GM19239 (cell line): ENCODE measurements around the gene FUOM.
"Not testable (repeated sequence)": the region's sequence is repeated elsewhere in the genome, so short reads cannot be mapped to it uniquely, and the experiment has no call there.

Experiments used
- DNase-seq: peaks from one replicate; pipeline ENCODE4 v3.0.0; 2011; ENCODE audit warnings: low spot score; ENCODE audit not compliant: insufficient read length
- FAIRE-seq: peaks from 2 replicates; lab custom pipeline; 2011; peaks lifted over from hg19 to GRCh38; lab: Jason Lieb, UNC

The FUOM gene

GRCh38 chr10:133336118-133336576, 21.7 kb downstream of the FUOM start:
- DNase-seq (no peak), FAIRE-seq (no peak)

DNA sequence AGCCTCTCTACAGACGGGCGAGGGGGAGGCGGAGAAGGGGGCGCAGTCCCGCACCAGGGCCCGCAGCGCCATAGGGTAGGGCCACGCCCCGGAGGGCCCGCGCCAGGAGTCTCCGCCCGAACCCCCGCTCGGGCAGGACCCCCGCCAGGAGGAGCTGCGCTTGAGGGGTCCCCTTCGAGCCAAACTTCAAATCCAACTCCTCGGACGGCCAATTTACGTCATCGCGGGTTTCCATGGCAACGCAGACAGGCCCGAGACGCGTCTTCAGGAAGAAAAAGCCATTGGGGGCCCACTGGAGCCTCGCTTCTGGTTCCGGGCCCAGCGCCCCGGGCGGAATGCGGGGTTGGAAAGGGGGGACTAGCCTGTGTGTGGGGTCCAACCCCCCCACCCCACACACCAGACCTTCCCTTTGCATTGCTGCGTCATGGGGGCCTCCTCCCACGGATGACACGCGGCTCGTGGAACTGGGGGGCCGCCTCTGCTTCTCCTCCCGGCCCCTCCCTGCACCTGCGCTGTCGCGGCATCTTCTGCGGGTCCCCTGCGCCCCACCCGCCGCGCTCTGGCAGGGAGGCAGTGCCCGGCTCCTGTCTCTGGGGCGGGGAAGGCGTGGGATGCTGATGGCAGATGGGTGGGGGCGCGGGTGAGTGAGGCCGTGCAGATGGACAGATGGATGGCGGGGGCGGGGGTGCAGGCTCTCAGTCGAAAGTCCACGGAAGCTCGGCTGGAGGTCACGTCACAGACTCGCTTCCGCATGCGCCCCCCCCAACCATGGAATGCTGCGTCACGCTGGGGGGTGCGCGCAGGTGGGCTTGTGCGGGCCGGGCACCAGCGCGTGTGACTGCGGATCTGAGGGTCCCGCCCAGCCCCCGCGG, 22.3 kb downstream of the FUOM start:
- FAIRE-seq = no peak
- DNase-seq = no peak

GRCh38 chr10:133334503-133335245, 23.1 kb downstream of the FUOM start:
- no peak for DNase-seq

DNA sequence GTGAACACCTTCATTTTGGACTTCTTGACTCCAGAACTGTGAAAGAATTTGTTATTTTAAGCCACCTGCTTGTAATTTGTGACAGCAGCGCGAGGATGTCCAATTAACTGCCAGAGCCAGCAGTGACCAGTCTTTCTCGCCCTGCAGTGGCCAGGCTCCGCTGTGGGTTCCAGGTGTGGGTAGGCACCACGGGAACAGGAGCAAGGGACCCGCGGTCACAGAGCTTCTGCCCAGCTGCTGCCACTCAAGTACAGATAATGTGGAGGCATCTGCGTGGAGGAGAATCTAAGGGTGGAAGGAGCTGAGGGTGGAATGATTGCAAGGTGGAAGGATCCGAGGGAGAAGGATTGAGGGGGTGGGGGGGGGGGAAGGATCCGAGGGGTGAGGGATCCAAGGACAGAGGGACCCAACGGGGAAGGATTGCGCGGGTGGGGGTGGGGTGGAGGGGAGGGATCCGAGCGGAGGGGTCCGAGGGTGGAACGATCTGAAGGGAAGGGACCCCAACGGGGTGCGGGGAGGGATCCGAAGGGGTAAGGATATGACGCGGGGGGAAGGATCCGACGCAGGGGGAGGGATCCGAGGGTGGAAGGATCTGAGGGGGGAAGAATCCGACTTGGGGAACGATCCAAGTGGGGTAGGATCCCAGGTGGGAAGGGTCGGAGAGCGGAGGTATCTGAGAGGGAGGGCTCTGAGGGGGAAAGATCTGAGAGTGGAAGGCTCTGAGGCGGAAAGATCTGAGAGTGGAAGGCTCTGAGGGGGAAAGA, 24.7 kb downstream of the FUOM start:
- no peak for DNase-seq
- FAIRE-seq = no peak

More at GRCh38 chr10:133334503-133335245, 23.1 kb downstream of the FUOM start:
- FAIRE-seq = no peak

GRCh38 chr10:133329491-133330202, 28.2 kb downstream of the FUOM start:
- peak; percentile 88 for FAIRE-seq

GRCh38 chr10:133328358-133329343, 29.2 kb downstream of the FUOM start:
- FAIRE-seq (no peak), DNase-seq (no peak)

More at GRCh38 chr10:133329491-133330202, 28.2 kb downstream of the FUOM start:
- DNase-seq = peak; percentile 98

- FAIRE-seq = no peak
These were observed 30.0 kb downstream of the FUOM start for GRCh38 chr10:133327651-133328357.

DNA sequence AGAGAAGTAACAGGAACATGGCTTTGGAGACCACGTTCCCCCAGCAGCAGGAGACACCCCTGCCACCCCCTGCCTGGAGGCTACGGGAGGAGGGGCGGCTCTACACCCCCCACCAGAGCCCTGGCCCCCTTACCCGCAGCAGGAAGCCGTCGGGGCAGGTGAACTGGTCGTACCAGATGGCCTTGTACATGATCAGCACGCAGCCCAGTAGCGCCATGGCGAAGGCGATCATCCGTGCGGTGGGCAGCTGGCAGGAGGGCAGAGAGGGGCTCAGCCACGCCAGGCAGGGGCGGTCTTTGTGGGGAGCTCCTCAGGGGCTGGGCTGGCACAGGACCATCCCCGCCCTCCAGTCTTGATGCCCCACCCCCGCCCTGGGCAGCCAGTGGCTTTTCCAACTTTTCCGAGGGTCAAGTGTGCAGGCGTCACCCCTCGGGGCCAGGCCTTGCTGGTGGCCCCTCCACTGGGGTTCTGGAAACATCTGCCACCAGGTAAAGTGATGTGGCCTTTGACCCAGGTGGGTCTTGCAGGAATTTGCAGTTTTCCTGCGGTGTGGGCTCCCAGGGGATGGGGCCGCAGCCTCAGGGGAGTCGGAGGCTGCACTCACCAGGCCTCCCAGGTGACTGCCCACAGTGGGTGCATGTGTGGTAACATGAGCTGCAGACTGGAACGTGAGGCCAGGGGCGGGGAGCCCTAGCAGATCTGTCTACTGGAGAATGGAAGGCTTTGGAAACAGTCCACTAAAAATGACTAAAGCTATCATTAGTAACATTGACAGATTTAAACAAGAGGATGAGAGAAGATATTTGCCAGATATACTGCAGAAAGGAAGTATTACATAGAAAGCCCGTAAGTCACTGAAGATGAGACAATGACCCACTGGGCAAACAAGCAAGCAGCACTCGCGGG, 30.8 kb downstream of the FUOM start:
- FAIRE-seq = no peak
- no peak for DNase-seq

More at GRCh38 chr10:133327651-133328357, 30.0 kb downstream of the FUOM start:
- no peak for DNase-seq

DNA sequence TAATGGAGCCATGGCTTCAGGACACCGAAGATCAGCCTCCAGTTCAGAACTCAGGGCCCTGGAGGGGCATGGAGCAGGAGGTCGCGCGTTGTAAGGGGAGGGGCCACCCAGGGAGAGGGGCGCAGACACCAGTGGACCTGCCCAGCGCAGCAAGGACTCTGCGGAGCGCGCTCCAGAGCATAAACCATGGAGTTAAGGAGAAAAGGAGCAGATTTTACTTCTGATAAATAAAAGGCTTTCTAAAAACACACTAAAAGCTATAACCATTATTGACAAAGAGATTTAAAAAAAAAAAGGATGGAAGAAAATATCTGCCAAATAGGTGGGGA, 31.6 kb downstream of the FUOM start:
- DNase-seq = no peak
- no peak for FAIRE-seq

- FAIRE-seq (no peak), DNase-seq (no peak)
These were observed 32.2 kb downstream of the FUOM start for GRCh38 chr10:133325440-133326222.

- DNase-seq = no peak
- FAIRE-seq = no peak
These were observed 33.0 kb downstream of the FUOM start for GRCh38 chr10:133324857-133325260.

- FAIRE-seq (peak; percentile 47), DNase-seq (peak; percentile 72)
These were observed 33.5 kb downstream of the FUOM start for GRCh38 chr10:133324198-133324792.

DNA sequence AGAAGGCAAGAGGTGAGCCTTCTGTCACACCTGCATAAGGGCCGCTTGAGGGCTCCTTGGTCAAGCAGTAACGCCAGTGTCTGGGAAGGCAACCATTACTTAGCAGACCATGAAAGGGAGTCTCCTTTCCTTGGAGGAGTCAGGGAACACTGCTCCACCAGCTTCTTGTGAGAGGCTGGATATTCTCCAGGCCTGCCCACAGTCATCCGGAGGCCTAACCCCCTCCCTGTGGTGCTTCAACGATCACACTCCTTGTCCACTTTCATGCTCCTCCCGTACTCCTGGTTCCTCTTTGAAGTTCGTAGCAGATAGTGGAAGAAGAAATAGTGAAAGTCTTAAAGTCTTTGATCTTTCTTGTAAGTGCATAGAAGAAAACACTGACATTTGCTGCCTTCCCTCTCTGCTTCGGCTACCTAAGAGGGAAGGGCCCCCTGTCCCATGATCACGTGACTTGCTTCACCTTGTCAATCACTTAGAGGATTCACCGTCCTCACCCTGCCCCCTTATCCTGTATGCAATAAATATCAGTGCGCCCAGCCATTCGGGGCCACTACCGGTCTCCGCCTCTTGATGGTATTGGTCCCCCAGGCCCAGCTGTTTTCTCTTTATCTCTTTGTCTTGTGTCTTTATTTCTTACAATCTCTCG, 35.6 kb downstream of the FUOM start:
- FAIRE-seq, DNase-seq: not testable (repeated sequence)

DNA sequence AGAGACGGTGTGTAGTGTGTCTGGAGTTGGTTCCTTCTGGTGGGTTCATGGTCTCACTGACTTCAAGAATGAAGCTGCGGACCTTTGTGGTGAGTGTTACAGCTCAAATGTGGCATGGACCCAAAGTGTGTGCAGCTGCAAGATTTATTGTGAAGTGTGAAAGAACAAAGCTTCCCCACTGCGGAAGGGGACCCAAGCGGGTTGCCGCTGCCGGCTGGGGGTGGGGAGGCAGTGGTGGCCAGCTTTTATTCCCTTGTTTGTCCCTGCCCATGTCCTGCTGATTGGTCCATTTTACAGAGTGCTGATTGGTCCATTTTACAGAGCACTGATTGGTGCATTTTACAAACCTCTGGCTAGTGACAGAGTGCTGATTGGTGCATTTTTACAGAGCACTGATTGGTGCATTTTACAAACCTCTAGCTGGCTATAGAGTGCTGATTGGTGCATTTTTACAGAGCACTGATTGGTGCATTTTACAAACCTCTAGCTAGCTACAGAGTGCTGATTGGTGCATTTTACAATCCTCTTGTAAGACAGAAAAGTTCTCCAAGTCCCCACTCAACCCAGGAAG, 36.9 kb downstream of the FUOM start:
- DNase-seq, FAIRE-seq: not testable (repeated sequence)

DNA sequence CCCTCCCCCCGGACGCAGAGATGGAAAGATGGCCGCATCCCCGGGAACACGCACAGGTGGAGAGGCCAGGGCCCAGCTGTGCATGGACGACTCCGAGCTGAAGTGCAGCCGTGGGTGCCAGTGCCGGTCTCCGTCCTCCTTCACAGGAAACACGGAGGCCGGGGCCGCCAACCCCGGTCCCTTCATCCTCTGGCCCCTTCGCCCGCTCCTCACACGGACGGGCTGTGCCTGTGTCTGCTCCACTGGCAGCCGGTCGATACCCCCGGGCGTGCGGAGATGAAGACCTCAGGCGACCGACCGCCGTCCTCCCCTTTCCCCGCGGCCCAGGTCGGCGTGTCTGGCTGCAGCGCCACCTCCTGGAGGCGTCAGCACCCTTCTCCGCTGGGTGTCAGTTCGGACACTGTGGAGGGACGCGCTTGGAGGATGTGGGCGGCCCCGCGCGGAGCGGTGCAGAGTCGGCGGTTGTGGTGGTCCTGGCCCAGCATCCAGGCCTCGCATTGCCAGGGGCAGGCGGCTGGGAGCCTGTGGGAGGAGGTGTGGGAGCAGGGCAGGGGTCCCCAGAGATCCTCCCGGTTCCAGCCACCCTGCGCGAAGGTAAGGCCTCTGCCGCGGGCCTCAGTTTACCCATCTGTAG, 39.2 kb downstream of the FUOM start:
- FAIRE-seq = no peak
- DNase-seq = peak; percentile 65
